Aorta (tissue), 4 donors: Measurements from ENCODE around the gene SYNPO. TPM values are rescaled to one million over a fixed set of nuclear protein-coding genes. Genes with fewer than 3 reads are reported as not detected.

Source experiments
- polyA plus RNA-seq, 2 donors: library from polyadenylated mRNA; stranded (reverse); fragments of 200-250 nt; gene quantifications; one replicate each; pipeline ENCODE4 v1.2.3, GENCODE V29; 2013
- total RNA-seq, 2 donors: library from RNA; stranded (reverse); fragmentation: NEBNext Ultra II Directional; extraction: Animal tissue kit (Norgen Biotek cat#: 25700); gene quantifications; one replicate each; pipeline ENCODE4 v1.2.1, GENCODE V29; 2021
- donor health status: healthy with polysubstance abuse.
- donor health status: Bipolar disorder and iron deficiency.
- donor health status: DM: no; HTN: no; CAD: no.
- donor health status: DM: yes; HTN: yes; CAD: no.

Gene SYNPO
- total and polyA plus RNA-seq, 4 donors, result 228 to 486 (median 403) TPM

Other genes starting within 250 kb of the SYNPO start
- 1,000 to 10,000 TPM in 1 of 2 donors, 100 to 1,000 TPM in 1; 677 to 1,639 TPM for gene CD74, start 227.8 kb upstream of the SYNPO start, total RNA-seq
- 100 to 1,000 TPM; 114 to 361 TPM for gene CD74, start 227.8 kb upstream of the SYNPO start, polyA plus RNA-seq
- 1,000 to 10,000 TPM; 1,419 to 1,480 TPM for gene RPS14, start 190.9 kb upstream of the SYNPO start, total RNA-seq
- 1,000 to 10,000 TPM; 3,586 to 6,043 TPM for gene RPS14, start 190.9 kb upstream of the SYNPO start, polyA plus RNA-seq
- 100 to 1,000 TPM in 1 of 2 donors, 10 to 100 TPM in 1; 74.0 to 116 TPM for gene NDST1, start 132.5 kb upstream of the SYNPO start, total RNA-seq
- gene NDST1, start 132.5 kb upstream of the SYNPO start, polyA plus RNA-seq, result 10 to 100 TPM; 10.4 to 12.1 TPM
- gene MYOZ3, start 20.6 kb downstream of the SYNPO start, total RNA-seq, result 10 to 100 TPM in 1 of 2 donors, 1 to 10 TPM in 1; 2.5 to 14.1 TPM
- gene MYOZ3, start 20.6 kb downstream of the SYNPO start, polyA plus RNA-seq, result 1 to 10 TPM; 2.0 to 2.8 TPM
- gene RBM22, start 60.4 kb downstream of the SYNPO start, total RNA-seq, result 10 to 100 TPM; 40.1 to 46.9 TPM
- 10 to 100 TPM; 16.8 to 41.8 TPM for gene RBM22, start 60.4 kb downstream of the SYNPO start, polyA plus RNA-seq
- gene DCTN4, start 118.4 kb downstream of the SYNPO start, total RNA-seq, result 10 to 100 TPM; 58.9 to 66.4 TPM
- gene DCTN4, start 118.4 kb downstream of the SYNPO start, polyA plus RNA-seq, result 10 to 100 TPM; 17.3 to 21.3 TPM
- 10 to 100 TPM; 45.3 to 47.6 TPM for gene SMIM3, start 138.1 kb downstream of the SYNPO start, total RNA-seq
- 10 to 100 TPM; 33.7 to 38.2 TPM for gene SMIM3, start 138.1 kb downstream of the SYNPO start, polyA plus RNA-seq
- under 1 TPM in 1 of 2 donors, not detected in 1; 0.30 TPM for gene IRGM, start 205.9 kb downstream of the SYNPO start, total RNA-seq
- gene IRGM, start 205.9 kb downstream of the SYNPO start, polyA plus RNA-seq, result not detected